CD4-positive, alpha-beta T cell (primary cell): Measurements from ENCODE around the gene DLG1. TPM values are rescaled to one million over a fixed set of nuclear protein-coding genes. Genes with fewer than 3 reads are reported as not detected.

ENCODE experiments used
- ATAC-seq: fragments of 200-7000 bp; cut with Tn5 transposase; one replicate; pipeline ENCODE4 v1.10.0; 2022; ENCODE audit warnings: mild to moderate bottlenecking; ENCODE audit not compliant: poor library complexity
- CTCF ChIA-PET: fragments of 350-600 bp; sonication (Branson Sonifier 250); formaldehyde crosslinking; loops from one replicate; lab custom pipeline; 2021; ENCODE audit warnings: antibody characterized with exemption, inconsistent platforms; lab: Charles Lee
- POLR2A ChIA-PET: fragments of 350-600 bp; sonication (Branson Sonifier 250); formaldehyde crosslinking; loops from one replicate; lab custom pipeline; 2021; ENCODE audit warnings: antibody characterized with exemption, inconsistent platforms; lab: Charles Lee
- DNase-seq, 14 experiments: peaks; one replicate each; pipeline ENCODE4 v3.0.0-alpha.2; 2013 to 2020; ENCODE audit warnings: mixed read lengths in 2 of 14
- H3K27ac ChIP-seq, 2 donors: one replicate each; pipeline versions ENCODE4 v1.5.1 to v1.7.0; 2013; ENCODE audit warnings: low read length in 2 of 2, low read depth in 1 of 2, mild to moderate bottlenecking in 1 of 2
- H3K27me3 ChIP-seq, 2 experiments: 1 replicate in 1 of 2; 2 replicates in 1 of 2; pipeline versions ENCODE4 v1.6.1 to v1.7.0; 2013; ENCODE audit warnings: low read length in 2 of 2, control low read depth in 1 of 2, mild to moderate bottlenecking in 1 of 2, moderate library complexity in 1 of 2; ENCODE audit not compliant: insufficient read depth in 2 of 2, control insufficient read depth in 1 of 2
- H3K36me3 ChIP-seq: one replicate; pipeline ENCODE4 v1.6.1; 2013; ENCODE audit warnings: low read length, control low read depth; ENCODE audit not compliant: insufficient read depth
- H3K4me1 ChIP-seq: one replicate; pipeline ENCODE4 v1.6.1; 2013; ENCODE audit warnings: low read length, control low read depth; ENCODE audit not compliant: insufficient read depth
- H3K4me3 ChIP-seq: one replicate; pipeline ENCODE4 v1.5.1; 2013; ENCODE audit warnings: mild to moderate bottlenecking, low read length, moderate library complexity
- H3K9me3 ChIP-seq, 2 experiments: 1 replicate in 1 of 2; 2 replicates in 1 of 2; pipeline versions ENCODE4 v1.6.1 to v1.7.0; 2013; ENCODE audit warnings: low read length in 2 of 2, mild to moderate bottlenecking in 2 of 2, control low read depth in 1 of 2, moderate library complexity in 1 of 2; ENCODE audit not compliant: control insufficient read depth in 1 of 2, insufficient read depth in 1 of 2
- H3K27ac Mint-ChIP-seq: one replicate; pipeline ENCODE4 v1.8.0; 2020; ENCODE audit warnings: mixed read lengths
- H3K27me3 Mint-ChIP-seq: one replicate; pipeline ENCODE4 v1.8.0; 2021; ENCODE audit warnings: mixed read lengths
- H3K36me3 Mint-ChIP-seq: one replicate; pipeline ENCODE4 v1.8.0; 2021; ENCODE audit warnings: low read depth, mixed read lengths
- H3K4me1 Mint-ChIP-seq: one replicate; pipeline ENCODE4 v1.8.0; 2021; ENCODE audit warnings: low read depth, mixed read lengths
- H3K4me3 Mint-ChIP-seq: one replicate; pipeline ENCODE4 v1.8.0; 2020; ENCODE audit warnings: mild to moderate bottlenecking, mixed read lengths
- H3K9me3 Mint-ChIP-seq: one replicate; pipeline ENCODE4 v1.8.0; 2020; ENCODE audit warnings: mixed read lengths
- CTCF ChIP-seq: fragments of 200-600 bp; IDR thresholded peaks from one replicate; pipeline ENCODE4 v1.8.0; 2022; ENCODE audit warnings: antibody characterized with exemption, mild to moderate bottlenecking
- intact Hi-C, 2 experiments: fragments of 100-400 bp; cut with DNase I in 1 of 2; cut with micrococcal nuclease in 1 of 2; formaldehyde crosslinking; loops; one replicate each; pipeline versions ENCODE4 v1.15.1 to v1.9.0; 2023 to 2025; cut with DNase I, micrococcal nuclease
- polyA plus RNA-seq, 2 donors: library from polyadenylated mRNA; unstranded; fragments of 120-200 nt; gene quantifications; one replicate each; pipeline ENCODE4 v1.2.1, GENCODE V29; 2013
- total RNA-seq, 174 experiments: library from RNA in 2 of 174; stranded (reverse) in 2 of 174; gene quantifications; one replicate each; pipeline ENCODE4 v1.2.3 and lab custom pipeline; 2021 to 2026

The DLG1 gene
- total RNA-seq (10 to 100 TPM; 86.8 to 91.8 TPM), total RNA-seq (lab: John Stamatoyannopoulos, UW) (44.0 to 133 (median 90.4) reads per million in 172 experiments)
- 45.3 TPM for polyA plus RNA-seq (2013, experiment 1 of 2)
- polyA plus RNA-seq (2013, experiment 2 of 2), result 53.1 TPM

GRCh38 chr3:197298341-197298944, at the start of gene DLG1:
TSS of gene DLG1 (minus strand) at chr3:197298612. CDS start at chr3:197297204, 1,408 bp downstream.
- H3K4me1 ChIP-seq, result peaks cover 11% of the 10 kb centered on the region

GRCh38 chr3:197348014-197348413, 49.6 kb upstream of the DLG1 start:
- Histone ChIP-seq H3K27me3 (no peaks in the 10 kb centered on the region), H3K4me3 (no peak overlapping the region), H3K27ac (no peak overlapping the region), H3K4me1 (no peaks in the 10 kb centered on the region), H3K36me3 (no peaks in the 10 kb centered on the region), H3K9me3 (no peaks in the 10 kb centered on the region)
- ChIA-PET CTCF (no interaction called here), POLR2A (no interaction called here)
- no peak for TF ChIP-seq CTCF
- intact Hi-C loops, result no loop called here
- no peak overlapping the region for H3K27ac Mint-ChIP-seq
- H3K9me3 Mint-ChIP-seq, result no peaks in the 10 kb centered on the region
- H3K27me3 Mint-ChIP-seq, result peaks cover 5% of the 10 kb centered on the region
- no peak overlapping the region for H3K4me3 Mint-ChIP-seq
- H3K36me3 Mint-ChIP-seq, result no peaks in the 10 kb centered on the region
- ATAC-seq (no peak), DNase-seq (no peak)
- H3K4me1 Mint-ChIP-seq, result no peaks in the 10 kb centered on the region

More at GRCh38 chr3:197298341-197298944, at the start of gene DLG1:
- no peaks in the 10 kb centered on the region for H3K9me3 Mint-ChIP-seq
- no peak for TF ChIP-seq CTCF
- ChIA-PET POLR2A (interaction anchor here (1.3 to 1.7 kb wide), 3 partner anchors 9 to 431 kb away, joined by 5 to 9 read pairs (median 5); partner anchors contain the start of gene SENP5), CTCF (interaction anchor here (1.1 kb wide), 1 partner anchor 42 kb away, joined by 3 read pairs; no protein-coding TSS in a partner anchor)
- H3K36me3 ChIP-seq, result peaks cover 4% of the 10 kb centered on the region
- H3K27ac ChIP-seq, result peak within 1 kb of the TSS; percentile 79 to 80
- H3K4me1 Mint-ChIP-seq, result peaks cover 29% of the 10 kb centered on the region
- H3K27me3 Mint-ChIP-seq, result peaks cover 18% of the 10 kb centered on the region
- peak within 1 kb of the TSS; percentile 92 for H3K27ac Mint-ChIP-seq
- H3K9me3 ChIP-seq, result no peaks in the 10 kb centered on the region
- peak within 1 kb of the TSS; percentile 99 for H3K4me3 Mint-ChIP-seq
- DNase-seq (peak; percentile 61 to 88 (median 75)), ATAC-seq (peak; percentile 53)
- peaks cover 11% of the 10 kb centered on the region for H3K36me3 Mint-ChIP-seq
- peak within 1 kb of the TSS; percentile 98 for H3K4me3 ChIP-seq
- peaks cover 4 to 7% of the 10 kb centered on the region in 2 experiments for H3K27me3 ChIP-seq
- intact Hi-C loops, result loop anchor here (5.0 to 10.0 kb wide), 5 partner anchors 36 to 656 kb away; partner anchors contain the start of genes BDH1 (in 1 of the 2), NCBP2 (in 1 of the 2) and RPL35A (in 1 of the 2)

- CTCF ChIA-PET, result no interaction called here
- POLR2A ChIA-PET, result no interaction called here
- DNase-seq, result no peak
- Mint-ChIP-seq H3K4me1 (no peaks in the 10 kb centered on the region), H3K4me3 (no peak overlapping the region), H3K27me3 (no peaks in the 10 kb centered on the region), H3K36me3 (no peaks in the 10 kb centered on the region), H3K27ac (no peak overlapping the region), H3K9me3 (no peaks in the 10 kb centered on the region)
- TF ChIP-seq CTCF, result no peak
- intact Hi-C loops, result no loop called here
- Histone ChIP-seq H3K4me3 (no peak overlapping the region), H3K9me3 (no peaks in the 10 kb centered on the region), H3K4me1 (no peaks in the 10 kb centered on the region), H3K27ac (no peak overlapping the region), H3K36me3 (no peaks in the 10 kb centered on the region), H3K27me3 (no peaks in the 10 kb centered on the region)
- ATAC-seq, result no peak
Measured at GRCh38 chr3:197345390-197345789, 47.0 kb upstream of the DLG1 start.
